C4-2B (cell line): ENCODE data around the gene AUP1.

Source experiments
- CTCF ChIP-seq: fragments of 450-650 bp; conservative IDR thresholded peaks from 2 replicates; pipeline ENCODE4 v1.5.1; 2017; ENCODE audit warnings: mild to moderate bottlenecking
- ZFX ChIP-seq: fragments of 450-650 bp; IDR thresholded peaks from 2 replicates; pipeline ENCODE4 v1.6.1; 2017

- no peak for TF ChIP-seq ZFX
- TF ChIP-seq CTCF = peak; percentile 77
Observed at GRCh38 chr2:74482801-74483674, 46.5 kb downstream of the AUP1 start, which contains the start of the genes CCDC142 and TTC31.
